D721Med (cell line): ENCODE measurements around the gene SEPHS1.

Experiments
- DNase-seq: peaks from one replicate; pipeline ENCODE4 v3.0.0; 2011; ENCODE audit warnings: low spot score; ENCODE audit not compliant: insufficient read length
- FAIRE-seq: peaks from 2 replicates; lab custom pipeline; 2011; peaks lifted over from hg19 to GRCh38; lab: Jason Lieb, UNC
- TF ChIP-seq, protein P1 (sequence below): IDR thresholded peaks from 2 replicates; pipeline ENCODE4 v1.5.1; 2012; ENCODE audit warnings: mild to moderate bottlenecking, control low read depth; ENCODE audit not compliant: insufficient read depth; ENCODE audit errors: missing control alignments

SEPHS1 gene, protein sequence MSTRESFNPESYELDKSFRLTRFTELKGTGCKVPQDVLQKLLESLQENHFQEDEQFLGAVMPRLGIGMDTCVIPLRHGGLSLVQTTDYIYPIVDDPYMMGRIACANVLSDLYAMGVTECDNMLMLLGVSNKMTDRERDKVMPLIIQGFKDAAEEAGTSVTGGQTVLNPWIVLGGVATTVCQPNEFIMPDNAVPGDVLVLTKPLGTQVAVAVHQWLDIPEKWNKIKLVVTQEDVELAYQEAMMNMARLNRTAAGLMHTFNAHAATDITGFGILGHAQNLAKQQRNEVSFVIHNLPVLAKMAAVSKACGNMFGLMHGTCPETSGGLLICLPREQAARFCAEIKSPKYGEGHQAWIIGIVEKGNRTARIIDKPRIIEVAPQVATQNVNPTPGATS

GRCh38 chr10:13348216-13349017 is at the start of gene SEPHS1:
TSS of gene SEPHS1 (minus strand) at chr10:13348293. CDS start at chr10:13344950, 3,343 bp downstream.
- DNase-seq (peak; percentile 72), FAIRE-seq (no peak)
- TF ChIP-seq, protein P1, sequence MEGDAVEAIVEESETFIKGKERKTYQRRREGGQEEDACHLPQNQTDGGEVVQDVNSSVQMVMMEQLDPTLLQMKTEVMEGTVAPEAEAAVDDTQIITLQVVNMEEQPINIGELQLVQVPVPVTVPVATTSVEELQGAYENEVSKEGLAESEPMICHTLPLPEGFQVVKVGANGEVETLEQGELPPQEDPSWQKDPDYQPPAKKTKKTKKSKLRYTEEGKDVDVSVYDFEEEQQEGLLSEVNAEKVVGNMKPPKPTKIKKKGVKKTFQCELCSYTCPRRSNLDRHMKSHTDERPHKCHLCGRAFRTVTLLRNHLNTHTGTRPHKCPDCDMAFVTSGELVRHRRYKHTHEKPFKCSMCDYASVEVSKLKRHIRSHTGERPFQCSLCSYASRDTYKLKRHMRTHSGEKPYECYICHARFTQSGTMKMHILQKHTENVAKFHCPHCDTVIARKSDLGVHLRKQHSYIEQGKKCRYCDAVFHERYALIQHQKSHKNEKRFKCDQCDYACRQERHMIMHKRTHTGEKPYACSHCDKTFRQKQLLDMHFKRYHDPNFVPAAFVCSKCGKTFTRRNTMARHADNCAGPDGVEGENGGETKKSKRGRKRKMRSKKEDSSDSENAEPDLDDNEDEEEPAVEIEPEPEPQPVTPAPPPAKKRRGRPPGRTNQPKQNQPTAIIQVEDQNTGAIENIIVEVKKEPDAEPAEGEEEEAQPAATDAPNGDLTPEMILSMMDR: no peak

- TF ChIP-seq, protein P1: no peak
- FAIRE-seq (no peak), DNase-seq (no peak)
Observed at GRCh38 chr10:13397052-13397451, 49.0 kb upstream of the SEPHS1 start.

DNA sequence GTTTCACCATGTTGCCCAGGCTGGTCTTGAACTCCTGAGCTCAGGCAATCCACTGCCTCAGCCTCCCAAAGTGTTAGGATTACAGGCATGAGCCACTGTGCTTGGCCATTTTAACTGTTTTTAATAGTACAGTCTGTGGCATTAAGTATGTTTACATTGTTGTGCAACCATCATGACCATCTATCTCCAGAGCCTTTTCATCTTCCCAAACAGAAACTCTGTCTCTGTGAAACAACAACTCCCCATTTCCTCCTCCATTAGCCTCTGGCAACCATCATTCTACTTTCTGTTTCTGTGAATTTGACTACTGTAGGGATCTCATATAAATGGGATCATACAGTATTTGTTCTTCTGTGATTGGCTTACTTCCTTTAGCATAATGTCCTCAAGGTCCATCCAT is 48.3 kb upstream of the SEPHS1 start:
- DNase-seq (no peak), FAIRE-seq (no peak)
- TF ChIP-seq, protein P1: no peak

DNA sequence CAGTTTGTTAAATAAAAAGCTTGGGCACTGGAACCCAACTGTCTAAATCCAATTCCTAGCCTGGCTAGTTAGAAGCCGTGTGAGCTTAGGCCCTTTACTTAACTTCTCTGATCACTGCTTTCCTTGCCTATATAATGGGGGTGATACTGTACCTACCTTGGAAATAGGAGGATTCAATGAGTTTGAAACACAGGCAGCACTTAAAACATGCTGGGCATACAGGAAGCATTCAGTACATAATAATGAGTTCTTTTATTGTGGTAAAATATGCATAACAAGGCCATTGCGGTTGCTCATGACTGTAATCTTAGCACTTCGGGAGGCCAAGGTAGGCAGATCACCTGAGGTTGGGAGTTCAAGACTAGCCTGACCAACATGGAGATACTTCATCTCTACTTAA is 47.4 kb upstream of the SEPHS1 start:
- TF ChIP-seq, protein P1: no peak
- no peak for FAIRE-seq
- DNase-seq: no peak

DNA sequence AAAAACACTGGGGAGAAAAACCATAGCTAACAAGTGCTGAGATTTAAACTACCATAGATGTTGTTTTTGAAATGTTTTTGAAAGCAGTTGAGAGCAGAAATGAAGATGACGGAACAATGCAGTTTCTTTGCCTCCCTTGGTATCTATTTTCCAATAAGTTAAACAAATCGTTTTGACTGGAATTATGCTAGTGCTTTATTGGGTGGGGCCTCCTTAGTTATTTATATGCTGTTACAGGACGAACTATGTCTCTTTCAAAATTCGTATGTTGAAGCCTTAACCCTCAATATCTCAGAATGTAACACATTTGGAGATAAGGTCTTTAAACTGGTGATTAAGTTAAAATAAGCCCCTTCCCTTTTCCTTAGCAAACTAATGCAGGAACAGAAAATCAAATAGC is 45.5 kb upstream of the SEPHS1 start:
- no peak for DNase-seq
- no peak for FAIRE-seq
- TF ChIP-seq, protein P1: no peak

DNA sequence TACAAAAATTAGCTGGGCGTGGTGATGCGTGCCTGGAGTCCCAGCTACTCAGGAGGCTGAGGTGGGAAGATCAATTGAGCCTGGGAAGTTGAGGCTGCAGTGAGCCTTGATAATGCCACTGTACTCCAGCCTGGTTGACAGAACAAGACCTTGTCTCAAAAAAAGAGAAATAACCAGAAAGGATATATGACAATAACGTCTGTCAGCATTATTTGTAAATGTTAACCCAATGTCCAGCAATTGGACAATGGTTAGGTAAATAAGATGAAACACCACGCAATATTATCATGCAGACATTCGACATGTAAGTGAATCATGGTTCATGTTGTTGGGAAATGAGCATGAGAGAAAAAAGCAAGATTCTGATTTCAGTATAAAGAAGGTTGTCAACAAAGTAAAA is 44.6 kb upstream of the SEPHS1 start:
- DNase-seq: no peak
- no peak for FAIRE-seq
- TF ChIP-seq, protein P1: no peak
